GM18909 (cell line): ENCODE measurements around the gene POU6F2.

Experiments
- ATAC-seq: cut with Tn5 transposase; IDR thresholded peaks from one replicate; pipeline ENCODE4 v1.9.1; 2021; ENCODE audit warnings: mild to moderate bottlenecking; ENCODE audit not compliant: unreplicated experiment, poor library complexity

POU6F2 gene

GRCh38 chr7:39461263-39461820 lies 483.6 kb downstream of the POU6F2 start:
- ATAC-seq: no peak

- ATAC-seq: no peak
Measured at GRCh38 chr7:39463252-39463651, 485.5 kb downstream of the POU6F2 start.

- peak; percentile 16 for ATAC-seq
Measured at GRCh38 chr7:39464350-39465054, 486.8 kb downstream of the POU6F2 start.

- peak; percentile 84 for ATAC-seq
Measured at GRCh38 chr7:39465055-39465929, 487.6 kb downstream of the POU6F2 start.

DNA sequence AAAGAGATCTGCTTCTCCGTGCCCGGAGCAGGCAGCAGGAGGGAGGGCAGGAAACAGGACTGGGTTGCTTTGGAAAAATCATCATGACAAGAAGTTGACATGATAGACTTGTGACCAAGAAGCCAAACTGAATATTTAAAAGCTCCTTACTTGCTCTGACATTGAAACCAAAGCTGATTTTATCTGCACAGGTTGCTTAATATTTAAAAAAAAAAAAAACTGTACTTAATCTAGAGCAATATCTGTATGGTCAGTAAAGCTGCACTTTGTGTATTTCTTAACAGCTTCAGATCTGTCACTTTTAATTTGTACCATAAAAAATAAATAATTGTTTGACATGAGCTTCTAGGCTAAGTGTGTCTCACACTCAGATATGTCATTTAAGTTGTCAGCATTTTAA lies 490.6 kb downstream of the POU6F2 start:
- no peak for ATAC-seq

GRCh38 chr7:39468808-39469374 lies 491.2 kb downstream of the POU6F2 start:
- ATAC-seq: no peak

DNA sequence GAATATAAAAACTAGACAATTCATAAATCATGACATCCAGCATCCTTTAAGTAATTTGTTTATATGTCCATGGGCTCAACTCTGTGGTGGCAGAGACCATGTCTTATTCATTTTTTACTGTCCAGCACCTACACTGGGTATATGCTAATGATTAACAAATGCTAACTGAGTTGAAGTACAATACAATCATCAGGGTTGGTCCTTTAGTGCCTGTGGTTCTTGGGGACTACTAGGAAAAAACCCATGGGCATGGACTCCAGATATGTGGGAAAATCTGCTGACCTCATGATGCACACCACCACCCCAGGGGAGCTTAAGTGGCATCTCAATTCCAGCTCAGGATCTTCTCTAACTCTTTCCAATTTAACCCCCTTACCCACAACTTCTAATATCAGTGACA lies 503.2 kb downstream of the POU6F2 start:
- ATAC-seq: no peak

- ATAC-seq: no peak
Measured at GRCh38 chr7:39488467-39489393, 511.0 kb downstream of the POU6F2 start.

GRCh38 chr7:39490296-39490695 lies 512.6 kb downstream of the POU6F2 start:
- no peak for ATAC-seq

GRCh38 chr7:39493934-39494333 lies 516.2 kb downstream of the POU6F2 start:
- ATAC-seq: no peak

DNA sequence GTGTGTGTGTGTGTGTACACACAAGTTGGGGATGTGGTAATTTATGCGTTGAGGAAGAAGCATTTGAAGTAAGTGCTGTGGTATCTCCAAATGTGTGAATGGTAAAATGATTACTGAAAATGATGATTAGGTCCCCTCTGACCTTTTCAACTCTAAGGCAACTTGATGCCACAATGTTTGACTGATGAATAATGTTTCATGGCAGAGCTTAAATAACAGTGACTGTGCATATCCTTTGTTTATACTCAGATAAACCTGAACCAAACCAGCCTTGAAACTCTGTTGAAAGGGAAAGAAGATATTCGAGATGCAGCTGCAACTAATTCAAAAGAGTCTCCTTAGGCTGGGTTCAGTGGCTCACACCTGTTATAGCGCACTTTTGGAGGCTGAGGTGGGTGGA lies 523.6 kb downstream of the POU6F2 start:
- no peak for ATAC-seq

- ATAC-seq: no peak
Measured at GRCh38 chr7:39504963-39505362, 527.3 kb downstream of the POU6F2 start.

DNA sequence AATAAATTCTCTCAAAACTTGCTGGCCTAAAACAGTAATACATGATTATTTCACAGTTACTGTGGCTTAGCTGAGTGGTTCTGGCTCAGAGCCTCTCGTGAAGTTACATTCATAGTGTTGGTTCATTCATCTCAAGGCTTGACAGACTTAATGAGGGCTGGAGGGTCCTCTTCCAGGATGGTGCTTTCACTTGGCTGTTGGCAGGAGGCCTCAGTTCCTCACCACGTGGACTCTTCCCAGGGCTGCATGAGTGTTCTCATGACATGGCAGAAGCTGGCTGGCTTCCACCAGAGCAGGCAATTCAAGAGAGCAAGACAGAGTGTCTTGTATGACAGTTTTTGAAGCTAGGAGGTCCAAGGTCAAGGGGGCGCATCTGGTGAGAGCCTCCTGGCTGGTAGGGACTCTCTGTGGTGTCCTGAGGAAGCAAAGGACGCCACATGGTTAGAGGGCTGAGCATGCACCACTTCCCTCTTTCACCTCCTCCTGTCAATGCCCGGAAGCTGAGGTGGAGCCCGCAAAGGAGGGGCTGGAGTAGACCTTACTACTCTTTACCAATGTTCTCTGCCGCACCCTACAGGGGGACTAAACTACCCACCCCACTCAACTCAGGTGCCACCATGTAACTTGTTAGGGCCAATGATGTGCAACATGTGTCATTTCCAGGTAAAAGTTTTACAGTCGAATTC lies 530.3 kb downstream of the POU6F2 start:
- peak; percentile 74 for ATAC-seq

DNA sequence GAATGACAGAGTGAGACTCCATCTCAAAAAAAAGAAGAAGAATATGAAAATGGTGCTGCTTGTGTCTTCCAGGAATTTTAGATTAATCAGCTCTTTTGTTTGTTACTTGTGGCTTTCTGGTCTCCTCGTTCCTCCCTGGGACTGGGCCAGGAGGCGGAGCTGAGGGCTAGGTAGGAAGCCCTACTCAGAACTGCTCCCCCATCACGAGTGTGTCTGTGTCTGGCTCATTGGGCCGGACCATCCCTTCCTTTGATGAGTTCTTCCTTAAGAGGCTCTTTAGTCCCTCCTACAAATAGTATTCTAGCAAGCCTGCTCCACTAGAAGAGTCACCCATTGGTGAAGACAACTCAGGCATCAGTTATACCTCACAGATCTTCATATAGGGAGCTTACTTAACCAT lies 531.7 kb downstream of the POU6F2 start:
- ATAC-seq: no peak

GRCh38 chr7:39509912-39510311 lies 532.2 kb downstream of the POU6F2 start:
- no peak for ATAC-seq

GRCh38 chr7:39510864-39511354 lies 533.2 kb downstream of the POU6F2 start:
- ATAC-seq: no peak

DNA sequence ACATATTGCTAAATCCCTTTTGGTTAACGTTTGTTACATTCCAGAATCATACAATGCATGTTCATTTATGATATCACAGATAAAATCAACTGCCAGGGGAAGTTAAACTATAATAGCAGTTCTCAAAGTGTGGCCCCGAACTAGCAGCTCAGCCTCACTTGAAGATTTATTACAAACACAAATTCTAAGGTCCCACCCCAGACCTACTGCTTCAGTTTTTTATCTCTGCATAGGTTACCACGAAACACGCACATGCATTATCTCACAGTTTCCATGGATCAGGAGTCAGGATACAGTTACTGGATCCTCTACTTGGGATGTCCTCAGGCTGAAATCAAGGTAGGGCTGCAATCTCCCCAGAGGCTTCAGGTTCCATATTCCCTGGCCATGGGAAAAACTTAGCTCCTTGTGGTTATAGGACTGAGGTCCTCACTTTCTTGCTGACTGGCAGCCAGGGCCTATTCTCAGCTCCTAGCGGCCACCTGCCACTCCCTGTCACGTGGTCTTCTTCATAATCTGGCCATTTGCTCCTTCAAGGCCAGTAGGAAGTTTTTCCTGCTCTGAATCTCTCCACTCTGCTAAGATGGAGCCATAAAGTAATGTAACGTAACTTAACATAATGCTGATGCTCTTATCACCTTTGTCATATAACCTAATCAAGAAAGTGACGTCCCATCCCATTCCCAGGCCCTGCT lies 538.0 kb downstream of the POU6F2 start:
- ATAC-seq: no peak

- ATAC-seq: no peak
Measured at GRCh38 chr7:39516498-39516897, 538.8 kb downstream of the POU6F2 start.

- ATAC-seq: no peak
Measured at GRCh38 chr7:39517240-39517639, 539.5 kb downstream of the POU6F2 start.
